CD4-positive, alpha-beta T cell treated with Interleukin-10 for 1 hour (primary cell): ENCODE results near the gene F5.

Experiments used
- DNase-seq: peaks from one replicate; pipeline ENCODE4 v3.0.0-alpha.2; 2020

F5 gene

DNA sequence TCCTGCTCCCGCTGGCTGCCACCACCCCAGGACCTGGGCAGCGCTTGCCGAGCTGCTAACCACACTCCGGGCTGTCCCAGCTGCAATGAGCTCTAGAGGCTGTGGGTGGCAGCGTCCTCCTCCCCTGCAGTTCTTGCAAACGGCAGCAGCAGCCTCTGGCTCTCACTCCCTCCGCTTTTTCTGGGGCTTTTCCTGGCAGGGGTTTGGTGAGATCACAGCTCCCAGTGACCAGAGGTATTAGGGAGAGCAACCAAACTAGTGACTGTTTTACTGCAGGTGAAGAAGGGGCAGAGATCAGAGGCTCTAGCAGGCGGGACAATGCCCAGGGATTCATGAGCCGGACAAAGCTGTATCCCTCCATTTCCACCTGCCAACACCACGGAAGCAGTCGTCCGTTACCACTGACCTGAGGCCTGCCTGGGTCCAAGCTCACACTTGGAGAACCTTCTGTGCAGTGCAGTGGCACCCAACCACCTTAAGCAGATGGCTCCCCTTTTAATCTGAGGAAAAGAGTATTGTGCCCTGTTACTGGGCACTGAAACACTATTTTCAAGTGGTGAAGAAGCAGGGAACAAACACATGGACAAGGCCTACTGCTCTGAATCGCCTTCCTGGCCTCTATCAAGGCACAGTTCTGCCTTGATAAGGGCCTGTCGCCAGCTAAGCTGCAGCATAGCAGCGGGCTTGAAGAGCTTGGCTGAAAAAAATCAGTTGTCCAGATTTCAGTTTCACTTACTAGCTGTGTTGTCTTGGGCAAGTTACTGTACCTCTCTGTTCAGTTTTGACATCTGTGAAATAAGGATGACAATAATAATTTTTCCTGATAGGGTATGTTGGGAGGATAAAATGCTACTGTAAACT, at the start of gene F5:
F5 (minus strand) TSS at position 87 of the 861 bp plus-strand sequence. CDS start 95 bp downstream, outside the sequence.
- DNase-seq, result peak; percentile 79

DNA sequence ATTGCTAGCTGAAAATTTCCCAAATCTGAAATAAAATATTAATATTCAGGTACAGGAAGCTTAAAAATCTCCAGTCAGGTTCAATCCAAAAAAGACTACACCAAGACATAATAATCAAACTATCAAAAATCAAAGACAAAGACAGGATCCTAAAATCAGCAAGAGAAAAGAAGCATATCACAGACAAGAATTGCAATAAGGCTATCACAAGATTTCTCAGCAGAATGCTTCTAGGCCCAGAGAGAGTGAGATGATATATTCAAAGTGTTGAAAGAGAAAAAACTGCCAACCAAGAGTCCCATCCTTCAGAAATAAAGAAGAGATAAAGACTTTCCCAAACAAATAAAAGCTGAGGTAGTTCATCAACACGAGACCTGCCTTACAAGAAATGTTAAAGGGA, 48.6 kb upstream of the F5 start:
- no peak for DNase-seq

DNA sequence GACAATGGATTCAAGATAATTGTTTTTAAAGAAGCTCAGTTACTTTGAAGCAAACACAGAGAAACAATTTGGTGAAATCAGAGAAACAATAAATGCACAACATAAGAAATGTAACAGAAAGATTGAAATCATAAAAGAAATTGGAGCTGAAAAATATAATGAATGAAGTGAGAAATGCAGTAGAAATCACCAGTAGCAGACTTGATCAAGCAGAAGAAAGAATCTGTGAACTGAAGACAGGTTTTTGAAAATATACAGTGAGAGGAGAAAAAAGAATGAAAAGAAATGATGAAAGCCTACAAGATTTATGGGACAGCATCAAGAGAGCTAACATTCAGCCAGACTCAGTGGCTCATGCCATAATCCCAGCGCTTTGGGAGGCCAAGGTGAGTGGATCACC, 47.9 kb upstream of the F5 start:
- no peak for DNase-seq

DNA sequence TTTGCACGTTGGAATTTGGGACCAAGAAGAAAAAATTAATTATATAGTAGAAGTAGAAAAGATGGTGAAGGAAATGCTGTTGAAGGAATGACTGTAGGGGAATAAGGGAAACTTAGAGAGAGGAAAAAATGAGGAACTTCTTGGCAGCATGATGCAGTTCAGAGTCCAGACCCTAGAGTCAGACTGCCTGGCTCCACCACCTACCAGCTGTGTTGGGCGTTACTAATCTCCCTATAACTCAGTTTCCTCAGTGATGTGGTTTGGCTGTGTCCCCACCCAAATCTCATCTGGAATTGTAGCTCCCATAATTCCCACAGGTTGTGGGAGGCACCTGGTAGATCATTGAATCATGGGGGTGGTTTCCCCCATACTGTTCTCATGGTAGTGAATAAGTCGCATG, 45.0 kb upstream of the F5 start:
- DNase-seq, result no peak

DNA sequence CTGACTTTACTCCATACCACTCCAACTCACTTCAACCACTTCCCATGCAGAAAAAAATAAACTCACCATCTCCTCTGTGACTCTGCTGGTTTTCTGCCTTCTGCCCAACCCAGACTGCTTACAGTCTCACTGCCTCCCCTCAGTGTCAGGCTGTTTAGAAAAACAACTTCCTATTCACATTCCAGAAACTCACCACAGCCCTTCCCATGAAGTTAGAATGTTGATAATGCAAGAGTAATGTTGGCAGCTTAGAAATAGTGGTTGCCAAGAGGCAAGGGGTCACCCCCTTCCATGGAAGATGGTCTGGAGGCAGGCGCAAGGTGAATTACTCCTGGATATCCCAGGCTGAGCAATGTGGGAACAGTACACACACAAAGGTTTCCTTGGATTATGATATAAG, 43.7 kb upstream of the F5 start, which contains the start of gene SELP:
SELP (minus strand) TSS at position 119 of the 400 bp plus-strand sequence; CDS start at position 69, 50 bp downstream.
- no peak for DNase-seq

DNA sequence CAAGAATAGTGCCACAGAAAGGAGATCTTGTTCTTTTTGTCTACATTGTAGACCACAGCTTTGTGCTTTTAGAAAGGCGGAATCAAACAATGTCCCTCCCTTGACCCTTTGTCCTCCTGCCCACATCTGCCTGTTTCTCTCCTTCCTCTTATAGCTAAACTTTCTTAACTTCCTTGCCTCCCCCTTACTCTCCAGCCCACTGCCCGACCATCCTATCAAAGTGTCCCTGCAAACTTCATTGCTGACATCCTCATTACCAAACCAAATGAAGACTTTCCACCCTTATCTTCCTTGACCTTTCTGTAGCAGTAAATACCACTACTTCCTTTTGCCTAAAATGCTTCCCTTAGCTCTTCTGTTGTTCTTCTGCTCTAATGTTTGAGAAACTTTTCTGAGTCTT, 38.6 kb upstream of the F5 start:
- no peak for DNase-seq

DNA sequence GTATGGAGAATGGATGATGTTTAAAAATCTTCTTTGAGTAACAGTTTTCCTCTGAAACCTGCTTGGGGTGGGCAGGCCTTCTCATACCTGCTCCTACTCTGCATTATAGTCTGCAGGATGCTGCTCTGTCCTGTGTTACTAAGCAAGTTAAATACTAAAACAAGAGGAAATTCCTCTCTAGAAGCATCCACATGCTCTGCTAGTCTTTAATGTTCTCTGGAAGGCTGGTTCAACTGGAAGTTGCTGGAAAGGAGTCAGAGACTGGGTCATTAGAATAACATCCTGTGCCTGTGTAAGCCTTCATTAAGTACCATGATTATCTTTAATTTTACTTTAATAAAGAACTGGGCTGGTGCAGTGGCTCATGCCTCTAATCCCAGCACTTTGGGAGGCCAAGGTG, 37.8 kb upstream of the F5 start:
- no peak for DNase-seq

DNA sequence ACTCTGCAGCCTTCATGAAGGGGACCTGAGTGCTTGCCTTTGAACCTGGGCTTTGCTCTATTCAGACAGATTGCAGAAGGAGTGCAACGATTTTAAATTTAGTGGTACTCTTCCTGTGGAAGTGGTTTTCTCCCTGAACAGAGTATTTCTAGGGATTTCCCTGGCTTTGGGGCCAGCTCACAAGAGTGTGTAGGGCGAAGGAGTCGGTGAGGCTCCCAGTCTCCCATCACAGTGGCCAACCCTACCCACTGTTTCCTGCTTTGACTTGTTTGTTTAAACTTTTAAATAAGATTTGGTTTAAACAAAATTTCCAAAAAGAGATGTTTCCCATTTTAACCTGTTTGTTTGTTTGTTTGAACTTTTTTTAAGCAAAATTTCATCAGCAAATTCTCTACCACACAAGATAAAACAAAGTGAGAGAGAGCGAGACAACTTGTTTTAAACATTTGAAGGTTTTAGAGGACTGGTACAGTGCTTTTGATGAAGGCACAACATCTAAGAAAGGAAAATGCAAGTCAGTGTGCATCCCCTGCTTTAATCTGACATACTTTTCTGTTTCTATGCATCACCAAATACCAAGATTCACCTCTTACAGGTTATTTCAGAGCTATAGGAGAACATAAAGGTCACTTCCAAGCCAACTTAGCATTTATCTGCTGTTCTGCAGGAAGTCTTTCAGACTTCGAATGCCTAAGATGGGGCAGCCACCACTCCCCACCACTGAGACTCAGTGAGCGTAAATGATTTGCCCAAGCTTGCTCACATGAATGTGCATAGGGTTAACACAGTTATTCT, 37.0 kb upstream of the F5 start:
- no peak for DNase-seq

DNA sequence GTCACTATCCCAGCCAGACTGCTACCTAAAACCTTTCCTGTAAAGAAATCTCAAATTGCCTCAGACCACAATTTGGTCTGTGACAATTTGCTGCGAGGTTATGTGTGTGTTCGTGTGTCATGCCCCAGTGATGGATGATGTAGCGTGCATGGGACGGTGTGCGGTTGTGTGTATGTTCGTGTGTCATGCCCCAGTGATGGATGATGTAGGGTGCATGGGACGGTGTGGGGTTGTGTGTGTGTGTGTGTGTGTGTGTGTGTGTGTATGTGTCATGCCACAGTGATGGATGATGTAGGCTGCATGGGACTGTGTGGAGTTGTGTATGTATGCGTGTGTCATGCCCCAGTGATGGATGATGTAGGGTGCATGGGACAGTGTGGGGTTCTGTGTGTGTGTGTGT, 34.3 kb upstream of the F5 start:
- no peak for DNase-seq

DNA sequence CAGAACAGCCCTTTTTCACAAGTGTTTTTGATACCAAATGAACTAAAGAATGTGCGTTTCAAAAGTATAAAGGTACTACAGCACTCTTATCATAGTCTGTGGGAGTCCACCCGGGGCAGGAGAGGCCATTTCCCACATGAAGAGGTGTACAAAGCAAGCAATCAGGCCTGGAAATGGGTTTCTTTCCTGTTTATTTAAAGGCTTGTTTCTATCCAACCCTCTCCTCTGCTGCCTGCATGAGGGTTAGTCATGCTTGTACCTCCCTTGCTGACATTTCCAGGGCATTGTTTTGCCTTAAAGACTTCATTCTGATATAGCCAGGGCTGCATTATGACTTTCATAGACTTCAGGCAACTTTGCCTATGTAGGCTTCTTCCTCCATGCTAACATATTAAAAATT, 32.1 kb upstream of the F5 start:
- DNase-seq, result no peak

DNA sequence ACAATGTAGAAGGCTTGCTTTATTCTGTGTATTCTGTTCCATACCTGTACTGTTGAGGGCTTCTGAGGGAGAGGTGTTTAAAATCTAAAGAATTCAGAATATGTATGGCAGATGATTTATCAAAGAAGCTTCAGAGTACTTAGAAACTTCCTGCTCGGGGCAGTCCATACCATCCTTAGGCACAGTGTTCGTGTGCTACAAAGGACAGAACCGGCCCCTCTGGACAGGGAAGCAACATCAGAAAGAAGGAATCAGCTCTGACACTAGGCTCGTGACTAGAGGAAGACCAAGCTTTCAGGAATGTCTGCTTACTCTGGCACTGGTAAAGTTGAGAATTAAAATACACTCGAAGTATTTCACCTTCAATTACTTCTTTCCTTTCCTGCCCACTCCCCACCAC, 29.5 kb upstream of the F5 start:
- DNase-seq, result no peak

DNA sequence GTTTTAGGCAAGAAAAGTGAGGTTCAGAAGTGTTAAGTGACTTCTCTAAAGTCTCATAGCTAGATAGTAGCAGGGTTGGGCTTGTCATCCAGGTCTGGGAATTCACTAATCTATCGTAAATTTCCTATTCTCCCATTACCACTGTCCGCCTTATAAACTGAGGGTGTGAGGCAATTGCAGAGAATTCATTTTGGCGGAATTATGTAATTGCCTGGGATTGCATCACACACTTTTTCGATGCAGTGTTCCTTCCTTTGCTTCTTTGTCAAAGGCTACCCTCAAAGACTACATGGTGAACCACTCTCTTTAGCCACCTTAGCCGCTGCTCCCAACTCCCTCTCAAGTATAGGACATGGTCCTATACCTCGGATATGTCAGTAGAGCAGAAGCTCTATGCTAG, 24.6 kb upstream of the F5 start:
- no peak for DNase-seq

DNA sequence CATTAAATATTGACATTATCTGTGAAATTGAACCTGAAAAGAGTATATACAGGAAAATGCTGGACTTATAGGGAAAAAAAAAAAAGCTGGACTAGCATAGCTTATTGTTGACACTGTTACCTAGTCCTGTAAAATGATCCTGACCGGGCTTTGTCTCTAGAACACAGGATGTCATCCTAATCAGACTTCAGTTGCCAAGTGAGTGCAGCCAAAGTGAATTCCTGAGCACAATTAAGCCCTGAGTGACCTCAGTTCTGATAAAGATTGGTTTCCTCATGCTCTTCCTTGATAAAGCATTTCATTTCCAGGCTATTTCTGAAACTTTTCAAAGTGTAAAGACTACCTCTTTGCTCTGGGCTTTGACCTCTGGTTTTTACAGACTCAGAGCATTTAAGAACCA, 23.8 kb upstream of the F5 start:
- no peak for DNase-seq

DNA sequence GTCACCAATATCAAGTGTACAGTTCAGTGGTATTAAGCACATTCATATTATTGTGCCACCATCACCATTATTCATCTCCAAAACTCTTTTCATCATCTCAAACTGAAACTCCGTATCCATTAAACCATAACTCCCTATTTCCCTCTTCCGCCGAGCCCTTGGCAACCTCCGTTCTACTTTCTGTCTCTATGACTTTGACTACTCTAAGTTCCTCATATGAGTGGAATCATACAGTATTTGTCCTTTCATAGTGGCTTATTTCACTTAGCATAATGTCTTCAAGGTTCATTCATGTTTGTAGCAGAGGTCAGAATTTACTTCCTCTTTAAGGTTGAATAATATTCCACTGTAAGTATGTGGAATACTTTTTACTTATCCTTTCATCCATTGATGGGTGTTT, 21.9 kb upstream of the F5 start:
- DNase-seq, result no peak

DNA sequence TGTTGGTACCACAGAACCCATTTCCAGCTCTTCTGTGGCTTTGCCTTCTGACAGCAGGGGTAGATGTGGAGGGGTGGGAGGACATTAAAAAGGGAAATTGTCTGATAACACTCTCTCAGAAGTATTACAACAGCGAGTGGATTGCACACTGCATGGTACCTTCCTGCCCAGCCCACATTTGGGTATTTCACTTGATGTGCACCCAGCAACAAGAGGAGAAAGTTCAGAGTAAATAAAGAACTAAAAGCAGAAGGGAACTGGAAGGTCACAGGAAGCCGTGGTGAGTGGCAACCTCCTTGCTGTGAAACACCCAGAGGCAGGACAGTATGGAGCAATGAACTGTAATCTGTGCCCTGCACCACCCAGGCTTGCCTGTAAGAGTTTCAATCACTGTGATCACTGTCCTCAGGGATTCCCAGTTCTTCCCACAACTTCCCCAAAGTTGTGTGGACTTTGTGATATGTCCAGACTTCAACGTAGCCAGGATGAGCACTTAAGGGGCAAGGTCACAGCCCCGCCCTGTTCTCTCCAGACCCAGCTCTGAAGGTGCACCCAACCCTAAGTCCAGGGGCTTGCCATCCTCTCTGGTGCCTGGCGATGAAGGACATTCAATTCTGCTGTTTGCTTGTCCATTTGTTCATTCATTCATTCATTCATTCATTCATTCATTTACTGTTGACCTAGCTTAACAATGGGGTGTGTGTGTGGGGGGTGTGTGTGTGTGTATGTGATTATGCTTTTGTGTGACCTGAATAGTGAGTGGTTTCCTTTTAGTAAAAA, 18.7 kb upstream of the F5 start:
- DNase-seq, result peak; percentile 71

DNA sequence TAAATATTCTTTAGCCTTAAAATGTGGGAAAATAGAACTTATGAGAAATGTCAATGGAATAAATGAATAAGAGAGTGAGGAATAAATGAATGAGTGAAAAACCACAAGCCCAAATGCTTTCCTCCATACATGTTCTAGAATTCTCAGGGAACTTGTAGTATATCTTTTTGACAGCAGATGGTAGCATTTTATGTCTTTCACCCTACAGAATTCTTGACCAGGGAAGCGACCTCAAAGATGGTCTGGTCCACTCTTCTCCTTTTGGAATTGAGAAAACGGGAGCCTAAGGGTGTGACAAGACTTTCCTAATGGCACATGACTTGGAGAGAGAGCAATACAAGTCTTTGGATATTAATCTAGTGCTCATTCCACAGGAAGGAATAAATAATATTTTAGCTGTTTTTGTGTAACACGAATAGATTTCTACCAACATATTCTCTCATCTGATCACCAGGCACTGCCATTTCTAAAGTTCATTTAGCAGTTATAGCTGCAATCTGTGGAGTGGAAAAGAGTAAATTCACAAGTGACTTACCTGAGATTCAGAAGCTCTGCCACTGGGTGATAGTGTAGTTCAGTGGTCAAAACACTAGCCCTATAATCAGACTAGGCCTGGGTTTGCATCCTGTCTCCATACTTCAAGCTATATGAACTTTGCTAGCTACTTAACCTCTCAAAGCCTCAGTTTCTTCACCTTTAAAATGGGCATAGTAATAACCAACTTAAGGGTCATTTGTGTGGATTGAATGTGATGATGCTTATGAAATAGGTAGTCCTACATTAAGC, 15.0 kb upstream of the F5 start:
- peak; percentile 46 for DNase-seq

DNA sequence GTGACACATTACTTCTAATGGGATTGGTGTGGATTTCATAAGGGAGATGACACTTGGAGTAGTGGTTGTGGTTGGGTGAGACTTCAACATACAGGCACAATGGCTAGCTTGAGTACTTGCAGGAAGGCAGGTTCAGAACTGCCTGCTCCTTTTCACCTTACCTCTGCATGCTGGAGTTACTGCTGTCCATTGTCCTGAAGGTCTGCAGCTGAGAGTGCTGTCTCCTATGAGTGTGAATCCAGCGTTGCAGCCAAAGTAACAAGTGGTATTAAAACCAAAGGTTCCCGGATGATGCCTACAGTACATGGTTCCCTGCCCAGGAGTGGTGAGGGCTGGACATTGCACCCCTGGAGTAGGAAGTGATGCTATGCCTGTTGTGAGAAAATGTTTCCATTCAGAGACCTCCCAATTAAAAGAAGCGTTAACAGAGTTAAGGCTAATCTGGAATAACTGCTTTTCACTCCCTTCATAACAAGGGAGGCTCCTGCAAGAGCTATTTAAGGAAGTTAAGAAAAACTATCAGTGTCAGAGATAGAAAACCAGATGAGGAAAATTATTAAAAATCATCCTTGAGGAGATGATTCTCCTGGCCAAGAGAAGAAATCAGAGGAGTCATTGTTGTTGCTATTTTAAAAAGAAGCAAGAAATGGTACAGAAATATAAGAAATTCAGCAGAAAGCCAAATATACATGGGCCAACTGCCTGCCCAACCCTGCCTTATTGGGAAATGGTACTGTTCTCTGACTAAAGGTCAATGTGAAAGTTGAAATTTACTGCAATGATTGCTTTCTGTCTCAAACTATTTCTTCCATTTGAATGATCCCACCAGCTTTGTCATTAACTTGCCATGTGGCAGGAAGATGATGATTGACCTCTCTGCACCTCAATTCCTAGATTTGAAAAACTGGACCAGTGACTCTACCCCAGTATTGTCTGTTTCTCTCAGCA, 9.8 kb upstream of the F5 start:
- no peak for DNase-seq

DNA sequence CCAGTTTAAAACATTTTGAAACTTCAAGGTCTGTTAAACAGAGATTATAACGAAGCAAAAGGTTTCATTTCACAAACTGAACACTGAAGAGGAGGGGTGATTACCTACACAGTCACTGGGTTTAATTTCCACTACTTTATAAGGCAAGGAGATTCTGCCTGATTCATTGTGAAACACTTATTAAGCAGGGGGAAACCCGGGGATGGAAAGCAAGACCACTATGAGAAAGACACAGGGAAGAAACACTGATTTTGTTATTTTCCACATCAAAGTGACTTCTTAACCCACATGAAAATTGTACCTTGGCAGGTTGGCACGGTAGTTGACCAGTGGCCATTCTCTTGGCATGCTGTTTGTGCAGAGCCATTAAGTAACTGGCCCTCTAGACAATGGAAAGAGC, 8.1 kb upstream of the F5 start:
- DNase-seq, result no peak

DNA sequence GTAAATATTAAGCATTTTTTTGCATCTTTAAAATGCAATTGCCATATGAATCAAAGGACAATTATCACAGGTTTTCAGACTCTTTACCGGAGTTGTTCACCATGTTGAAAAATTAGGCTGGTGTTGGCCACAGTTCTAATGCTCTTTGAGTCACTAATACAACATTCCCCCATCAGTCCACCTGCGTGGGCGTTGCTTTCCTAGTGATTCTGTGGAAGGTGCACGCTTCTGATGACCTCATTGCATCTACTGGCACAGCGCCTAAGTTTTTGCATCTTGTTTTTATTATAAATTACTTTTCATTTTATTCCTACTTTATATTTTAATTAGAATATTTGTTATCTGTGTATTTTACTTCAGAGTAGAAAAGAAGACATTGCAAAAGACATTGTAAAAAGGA, 4.7 kb upstream of the F5 start:
- DNase-seq, result no peak

DNA sequence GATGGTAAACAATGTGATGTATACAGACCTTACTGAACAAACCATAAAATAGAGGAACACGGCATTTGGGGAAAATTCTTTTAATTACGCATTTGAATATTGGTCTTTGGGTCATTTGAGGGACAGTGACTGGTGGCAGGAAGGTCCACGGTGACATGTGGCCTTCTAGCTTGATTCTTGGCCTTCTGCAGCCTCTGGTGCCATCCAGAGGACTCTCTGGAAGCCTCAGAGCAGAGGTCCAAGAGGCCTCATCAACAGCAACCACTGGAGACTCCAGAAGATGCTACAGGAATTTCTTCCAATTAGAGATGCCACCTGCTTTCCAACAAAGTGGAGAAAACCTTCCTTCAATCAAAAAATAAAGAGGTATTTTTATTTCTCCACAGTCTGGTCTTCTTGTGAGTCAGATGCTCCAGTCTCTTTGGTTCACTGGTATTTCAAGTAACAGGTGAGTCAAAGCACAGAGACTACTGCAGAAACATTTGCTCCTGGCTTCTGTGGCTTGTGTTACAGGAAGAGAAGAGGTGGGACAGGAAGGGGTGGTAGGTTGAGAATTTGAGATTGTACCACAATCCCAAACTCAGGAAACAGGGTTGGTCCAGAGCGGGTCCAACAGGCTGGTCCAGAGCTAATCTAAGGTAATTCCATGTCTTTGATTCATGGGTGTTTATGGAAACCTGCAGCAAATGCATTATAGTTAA, 2.7 kb upstream of the F5 start:
- DNase-seq, result no peak

DNA sequence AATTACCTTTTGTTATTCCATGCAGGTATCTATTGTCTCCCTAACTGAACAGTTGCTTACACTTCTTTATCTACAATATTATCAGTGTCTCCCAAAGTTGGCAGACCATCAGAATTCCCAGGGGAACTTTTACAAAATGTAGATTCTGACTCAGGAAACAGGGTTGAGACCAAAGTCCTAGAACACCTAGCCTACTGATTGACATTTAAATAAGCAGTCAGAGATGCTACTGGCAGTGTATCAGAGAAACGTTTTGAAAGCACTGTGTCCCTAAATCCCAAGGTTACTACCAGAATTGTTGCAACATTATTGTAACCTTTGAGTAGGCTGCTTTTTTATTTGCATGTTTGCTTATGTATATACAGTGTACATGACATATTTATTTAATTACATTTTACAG, 1.8 kb upstream of the F5 start:
- DNase-seq, result no peak
